GM21360 (cell line): ENCODE data around the gene PPARG.
"Not testable (repeated sequence)": the region's sequence is repeated elsewhere in the genome, so short reads cannot be mapped to it uniquely, and the experiment has no call there.

Source experiments
- ATAC-seq: cut with Tn5 transposase; IDR thresholded peaks from one replicate; pipeline ENCODE4 v1.9.1; 2021; ENCODE audit warnings: mild to moderate bottlenecking, moderate library complexity; ENCODE audit not compliant: unreplicated experiment

PPARG gene

DNA sequence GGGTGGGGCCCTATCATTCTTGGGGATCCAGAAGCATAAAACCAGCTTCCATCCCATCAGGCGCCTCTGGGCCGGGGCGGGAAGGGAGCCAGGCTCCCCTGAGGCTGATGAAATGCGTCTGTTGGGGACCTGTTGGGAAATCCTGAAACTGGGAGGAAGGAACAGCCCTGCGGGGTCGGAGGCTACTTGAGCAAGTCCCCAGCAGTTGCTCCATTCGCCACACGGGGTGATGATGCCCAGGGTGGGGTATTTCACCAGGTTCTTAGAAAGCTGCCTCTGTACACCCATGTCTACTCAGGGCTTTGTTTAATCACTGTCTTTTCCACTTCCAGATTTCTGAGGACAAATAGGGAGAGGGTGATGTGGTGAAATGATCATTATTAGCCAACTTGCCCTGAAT lies 170.0 kb downstream of the PPARG start:
- no peak for ATAC-seq

DNA sequence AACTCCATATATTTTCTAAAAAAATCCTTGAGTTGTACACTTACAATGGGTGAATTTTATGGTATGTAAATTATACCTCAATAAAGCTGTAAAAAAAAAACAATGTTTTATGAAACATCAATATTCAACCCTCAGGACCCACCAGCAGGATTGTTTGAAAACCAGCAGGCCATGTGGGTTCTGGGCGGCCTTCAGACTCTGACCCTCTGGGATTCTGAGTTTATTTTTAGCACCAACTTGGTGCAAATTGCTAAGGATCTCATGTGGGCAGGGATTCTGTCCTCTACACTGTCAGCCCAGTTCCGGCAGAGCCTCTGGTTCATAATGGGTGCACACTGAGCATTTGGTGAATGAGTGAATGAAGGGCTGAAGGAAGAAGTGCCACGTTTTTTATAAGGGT lies 171.3 kb downstream of the PPARG start:
- ATAC-seq: no peak

DNA sequence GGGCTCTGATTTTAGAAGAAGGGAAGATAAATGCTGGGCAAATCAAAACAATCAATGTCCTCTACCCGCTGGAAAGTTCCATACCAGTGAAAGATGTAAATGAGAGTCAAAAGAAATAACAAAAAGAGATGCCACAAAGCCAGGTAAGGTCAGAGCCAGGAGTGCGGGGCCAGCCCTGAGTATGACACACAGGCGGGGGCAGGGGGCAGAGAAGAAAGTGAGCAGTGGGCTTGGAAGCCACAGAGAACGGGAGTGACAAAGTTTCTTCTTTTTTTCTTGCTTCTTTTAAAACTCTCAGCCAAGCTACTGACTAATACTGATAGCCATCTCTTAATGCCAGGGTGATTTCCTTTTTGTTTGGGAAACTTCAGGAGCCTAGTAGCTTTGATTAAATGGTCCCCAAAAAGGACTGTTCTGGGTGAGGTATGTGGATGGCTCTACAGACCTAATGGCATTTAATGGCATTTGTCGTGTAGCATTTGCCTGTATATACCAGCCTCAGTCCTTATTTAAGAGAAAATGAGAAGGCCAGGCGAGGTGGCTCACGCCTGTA lies 172.3 kb downstream of the PPARG start:
- ATAC-seq: no peak

DNA sequence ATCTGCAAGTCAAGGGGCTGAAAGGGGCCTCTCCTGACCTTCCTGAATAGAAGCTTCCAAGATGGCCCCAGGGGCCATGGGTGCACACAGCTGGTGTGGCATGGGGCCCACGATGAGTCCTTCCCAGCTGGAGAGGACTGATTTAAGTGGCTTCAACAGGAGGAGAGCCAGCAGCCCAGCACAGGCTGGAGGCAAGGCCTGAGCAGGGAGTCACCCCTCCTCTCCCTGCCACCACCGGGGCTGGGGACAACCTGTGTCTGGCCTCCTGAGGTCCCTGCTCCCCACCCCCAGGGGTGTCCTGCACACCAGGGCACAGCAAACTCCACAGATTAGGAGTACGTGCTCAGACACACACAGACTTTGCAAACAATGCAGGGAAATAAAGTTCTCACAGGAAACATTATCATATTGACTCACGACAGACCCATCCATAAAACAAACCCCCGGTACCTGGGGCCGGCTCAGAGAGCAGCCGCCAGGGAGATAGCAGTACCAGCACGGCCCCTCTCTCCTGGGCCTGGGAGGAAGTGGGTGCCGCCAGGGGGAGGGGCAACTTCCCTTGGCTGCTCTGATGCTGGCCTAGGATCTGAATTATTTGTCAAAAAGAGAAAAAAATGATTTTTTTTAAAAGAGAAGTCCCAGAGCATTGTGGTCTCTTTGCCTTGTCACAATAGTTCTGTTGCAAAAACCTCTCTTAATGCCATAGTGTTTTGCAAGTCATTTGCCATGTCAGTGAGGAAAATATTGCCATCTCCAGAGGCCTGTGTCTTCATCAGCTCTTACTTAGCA lies 173.5 kb downstream of the PPARG start:
- no peak for ATAC-seq

DNA sequence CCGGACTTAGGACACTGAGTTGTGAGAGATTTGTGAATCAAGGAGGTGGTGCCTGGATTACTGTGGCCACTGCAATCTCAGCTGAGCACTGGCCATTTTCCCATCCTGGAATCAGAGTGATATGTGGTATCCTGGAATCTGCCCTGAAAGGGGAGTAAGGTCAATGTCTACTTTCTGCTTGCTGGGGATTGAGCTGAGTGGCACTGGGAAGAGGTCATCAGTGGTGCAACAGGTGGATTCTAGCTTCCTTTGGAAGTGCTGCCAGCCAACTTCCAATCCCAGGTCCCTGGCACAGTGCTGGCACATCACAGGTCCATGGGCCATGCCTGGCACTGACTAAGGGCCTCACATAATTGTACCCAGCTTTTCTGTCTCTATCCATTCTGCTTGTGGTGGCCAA lies 174.8 kb downstream of the PPARG start:
- ATAC-seq: no peak

DNA sequence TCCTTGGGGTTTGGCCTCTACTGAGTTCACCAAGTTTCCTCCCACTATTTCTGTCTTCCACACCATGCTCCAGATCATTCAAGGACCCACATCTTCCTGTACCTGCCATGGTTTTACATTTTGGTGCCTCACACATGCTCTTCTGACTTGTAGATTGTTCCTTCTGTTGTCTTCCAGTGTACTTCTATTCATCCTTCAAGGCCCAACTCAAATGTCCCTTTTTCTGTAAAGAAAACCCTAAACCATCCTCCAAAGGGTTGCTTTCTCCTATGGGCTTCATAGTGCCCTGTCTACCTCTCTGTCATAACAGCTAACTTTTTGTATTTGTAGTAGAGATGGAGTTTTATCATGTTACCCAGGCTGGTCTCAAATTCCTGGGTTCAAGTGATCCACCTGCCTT lies 175.3 kb downstream of the PPARG start:
- no peak for ATAC-seq

DNA sequence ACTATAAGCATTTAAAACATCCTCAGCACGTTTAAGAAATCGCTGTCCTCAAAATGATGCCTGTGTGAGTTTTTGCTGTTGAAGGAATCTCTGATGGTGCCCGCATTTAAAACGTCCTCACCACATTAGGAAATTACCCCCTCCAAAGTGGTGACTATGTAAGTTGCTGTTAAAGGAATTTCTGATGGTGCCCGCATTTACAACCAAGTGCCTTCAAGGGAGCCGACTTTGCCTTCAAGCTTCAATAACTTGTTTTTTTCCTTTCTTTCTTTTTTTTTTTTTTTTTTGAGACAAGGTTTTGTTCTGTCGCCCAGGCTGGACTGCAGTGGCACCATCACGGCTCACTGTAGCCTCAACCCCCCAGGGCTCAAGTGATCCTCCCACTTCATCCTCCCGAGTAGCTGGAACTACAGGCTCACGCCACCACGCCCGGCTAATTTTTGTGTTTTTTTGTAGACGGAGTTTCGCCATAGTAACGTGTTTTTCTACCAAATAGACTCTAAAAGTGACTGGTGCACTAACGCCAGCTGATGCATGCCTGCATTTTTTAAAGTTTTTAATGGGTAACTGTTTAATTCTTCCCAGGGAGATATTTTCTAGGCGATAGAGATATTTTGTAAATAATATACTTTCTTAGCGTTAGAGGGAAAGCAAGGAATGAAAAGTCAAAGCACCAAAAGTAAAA lies 176.4 kb downstream of the PPARG start:
- ATAC-seq: no peak

DNA sequence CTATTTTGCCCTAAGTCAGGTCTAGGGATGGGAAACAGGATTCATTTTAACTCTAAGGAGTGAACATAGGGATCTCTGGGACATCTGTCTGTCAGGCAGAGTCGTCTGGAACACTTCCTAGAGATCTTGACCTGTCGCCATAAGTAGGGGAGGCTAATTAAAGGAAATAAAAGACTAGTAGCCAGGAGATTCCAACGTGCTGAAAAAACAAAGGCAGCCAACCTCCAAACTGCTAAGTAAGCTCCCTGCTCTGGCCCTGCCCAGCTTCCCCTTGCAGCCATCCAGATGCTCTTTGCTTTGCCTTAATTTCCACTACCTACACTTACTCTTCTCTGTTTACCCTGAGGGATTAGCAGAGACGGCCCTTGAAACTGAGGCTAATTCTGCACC lies 177.0 kb downstream of the PPARG start:
- ATAC-seq: no peak

DNA sequence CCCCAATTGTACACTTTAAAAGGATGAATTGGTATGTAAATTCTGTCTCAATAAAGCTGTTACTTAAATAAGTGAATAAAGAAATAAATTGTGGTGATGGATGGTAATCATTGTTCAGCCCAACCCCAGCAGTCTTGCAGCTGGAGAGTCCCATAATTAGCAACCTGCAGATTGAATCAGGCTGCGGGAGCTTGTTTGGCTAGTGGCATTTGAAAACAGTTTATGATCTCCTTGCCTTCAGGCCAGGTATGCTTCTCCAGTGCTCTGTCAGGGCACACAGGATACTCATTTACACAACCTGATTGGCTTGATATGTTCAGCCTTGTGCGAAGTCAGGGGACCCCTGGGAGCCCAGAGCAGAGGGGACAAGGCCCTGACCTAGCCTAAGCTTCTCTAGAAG lies 178.9 kb downstream of the PPARG start:
- no peak for ATAC-seq

DNA sequence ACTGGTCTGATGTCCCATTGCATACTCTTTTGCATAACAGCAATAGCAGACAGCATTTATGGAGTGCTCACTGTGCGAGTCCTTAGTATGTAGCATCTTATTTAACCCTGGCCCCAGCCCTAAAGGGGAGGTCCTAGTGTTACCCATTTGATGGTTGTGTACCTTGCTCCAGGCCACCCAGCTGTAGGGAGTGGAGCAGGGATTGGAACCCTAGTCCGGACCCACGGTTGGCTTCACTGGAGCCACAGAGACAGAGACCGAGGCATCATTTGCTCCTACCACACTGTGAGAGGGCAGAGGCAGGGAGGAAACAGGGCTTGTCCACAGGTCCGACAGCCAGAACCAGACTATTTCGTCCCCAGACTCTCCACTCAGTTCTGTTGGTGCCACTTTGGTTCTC lies 179.4 kb downstream of the PPARG start:
- no peak for ATAC-seq

DNA sequence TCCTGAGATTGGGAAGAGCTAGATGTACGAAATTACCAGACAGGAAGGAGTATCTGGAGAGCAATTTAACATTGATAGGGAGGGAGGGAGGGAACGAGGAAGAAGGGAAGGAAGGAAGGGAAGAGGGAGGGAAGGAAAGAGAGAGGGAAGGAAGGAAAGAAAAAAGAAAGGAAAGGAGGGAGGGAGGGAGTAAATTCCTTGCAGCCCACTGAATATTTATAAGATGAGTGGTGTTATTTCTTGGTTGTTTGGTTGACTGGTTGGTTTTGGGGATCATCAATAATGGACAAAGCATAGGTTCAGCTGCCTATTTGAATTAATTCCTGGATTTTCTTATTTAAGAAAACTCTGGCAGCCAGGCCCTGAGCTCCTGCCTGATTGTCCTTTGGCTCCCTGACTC lies 179.9 kb downstream of the PPARG start:
- no peak for ATAC-seq

DNA sequence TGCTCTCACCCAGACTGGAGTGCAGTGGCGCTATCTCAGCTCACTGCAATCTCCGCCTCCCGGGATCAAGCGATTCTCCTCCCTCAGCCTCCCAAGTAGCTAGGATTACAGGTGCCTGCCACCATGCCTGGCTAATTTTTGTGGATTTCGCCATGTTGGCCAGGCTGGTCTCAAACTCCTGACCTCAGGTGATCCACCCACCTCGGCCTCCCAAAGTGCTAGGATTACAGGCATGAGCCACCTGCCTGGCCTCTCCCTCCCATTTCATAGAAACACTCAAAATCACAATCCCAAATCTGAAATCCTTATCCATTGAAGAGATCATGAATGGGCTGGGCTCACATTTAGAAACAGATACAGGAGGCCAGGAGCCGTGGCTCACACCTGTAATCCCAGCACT lies 180.4 kb downstream of the PPARG start:
- not testable (repeated sequence) for ATAC-seq

DNA sequence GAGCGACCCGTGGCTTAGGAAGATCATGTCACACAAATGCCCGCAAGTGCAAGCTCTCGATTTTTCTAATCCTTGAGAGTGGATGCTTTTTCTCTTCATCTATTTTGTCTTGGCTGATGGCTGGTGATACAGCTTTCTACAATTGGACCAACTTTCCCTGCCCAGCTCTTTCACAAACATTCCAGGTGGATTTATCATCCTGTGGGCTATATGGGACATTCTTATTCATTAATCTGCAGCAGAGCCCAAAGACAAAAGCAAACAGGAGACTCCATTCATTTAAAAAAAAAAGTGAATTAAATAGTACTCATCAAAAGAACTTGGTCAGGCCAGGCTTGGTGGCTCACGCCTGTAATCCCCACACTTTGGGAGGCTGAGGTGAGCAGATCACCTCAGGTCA lies 181.2 kb downstream of the PPARG start:
- no peak for ATAC-seq

DNA sequence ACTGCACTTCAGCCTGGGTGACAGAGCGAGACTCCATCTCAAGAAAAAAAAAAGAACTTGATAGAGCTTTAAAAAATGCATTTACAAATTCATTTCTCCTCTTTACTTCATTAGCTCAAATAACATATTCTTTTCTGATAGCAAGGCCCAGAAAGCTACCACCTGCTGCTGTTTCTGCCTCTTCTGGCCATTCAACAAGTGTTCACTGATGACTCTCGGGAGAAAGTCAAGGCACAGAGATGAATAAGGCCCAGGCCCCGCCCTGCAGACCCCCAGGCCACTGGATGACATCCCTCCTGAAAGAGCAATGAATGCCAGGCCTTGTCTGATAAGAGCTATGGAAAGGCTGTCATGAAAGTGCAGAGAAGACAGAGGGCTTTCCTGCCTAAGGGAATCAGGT lies 181.8 kb downstream of the PPARG start:
- no peak for ATAC-seq

DNA sequence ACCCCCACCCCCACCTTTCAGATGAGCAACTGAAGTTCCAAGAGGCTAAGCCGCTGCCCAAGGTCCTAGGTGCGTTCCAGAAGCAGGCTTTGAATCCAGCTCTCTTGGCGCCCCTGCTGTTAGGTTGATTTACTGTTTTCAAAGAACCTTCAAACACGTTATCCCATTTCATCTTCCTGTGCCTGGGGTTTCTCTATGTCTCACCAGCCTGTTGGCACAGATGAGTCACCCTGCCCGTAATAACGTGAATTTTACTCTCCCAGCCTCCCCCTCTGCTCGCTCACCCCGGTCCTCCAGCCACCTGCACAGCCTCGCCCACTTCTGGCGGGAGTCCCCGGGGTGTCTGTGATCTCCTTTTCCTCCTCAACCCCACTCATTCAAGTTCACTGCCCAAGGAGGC lies 182.4 kb downstream of the PPARG start:
- no peak for ATAC-seq

DNA sequence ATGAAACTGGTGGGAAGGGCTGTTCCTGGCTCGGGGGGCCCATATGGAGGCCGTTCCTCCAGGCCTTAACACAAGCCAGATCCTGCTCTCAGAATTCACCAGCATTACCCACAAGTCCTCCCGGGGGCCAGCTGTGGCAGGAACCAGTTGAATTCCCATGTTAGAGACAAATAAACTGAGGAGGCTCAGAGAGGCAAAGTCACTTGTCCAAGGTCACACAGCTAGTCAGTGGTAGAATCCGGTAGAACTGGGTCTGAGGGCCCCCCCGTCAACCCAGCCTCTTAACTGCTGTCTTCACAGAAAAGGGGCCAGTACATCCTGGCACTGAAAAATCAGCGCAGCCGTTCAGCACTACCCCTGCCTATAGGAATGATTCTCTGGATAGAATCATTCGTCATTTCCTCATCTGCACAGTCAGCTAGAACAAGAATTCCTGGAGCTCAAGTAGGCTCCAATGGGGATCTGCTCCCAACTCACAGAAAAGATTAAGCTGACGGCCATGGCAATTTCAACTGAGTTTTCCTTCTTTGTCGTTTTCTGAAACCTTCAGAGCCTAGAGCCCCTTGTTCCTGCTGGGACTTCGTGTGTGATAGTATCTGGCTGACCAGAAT lies 183.2 kb downstream of the PPARG start:
- ATAC-seq: no peak

DNA sequence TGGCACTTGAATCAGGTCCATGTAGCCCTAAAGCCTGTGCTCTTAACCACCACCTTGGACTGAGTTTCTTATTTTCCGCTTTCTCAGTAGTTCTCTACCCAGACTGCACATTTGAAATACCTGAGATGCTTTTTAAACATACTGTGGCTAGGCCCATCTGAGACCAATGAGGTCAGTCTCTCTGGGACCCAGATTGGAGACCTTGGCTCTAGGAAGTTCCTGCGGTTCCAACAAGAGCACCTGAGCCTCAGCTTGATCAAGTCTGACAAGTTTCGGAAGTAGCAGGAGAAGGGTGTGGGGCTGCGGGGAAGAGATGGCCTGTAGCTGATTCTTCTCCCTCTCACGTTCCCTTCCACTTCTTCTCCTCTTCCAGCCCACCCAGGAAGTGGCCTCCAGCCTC lies 183.9 kb downstream of the PPARG start:
- ATAC-seq: no peak

DNA sequence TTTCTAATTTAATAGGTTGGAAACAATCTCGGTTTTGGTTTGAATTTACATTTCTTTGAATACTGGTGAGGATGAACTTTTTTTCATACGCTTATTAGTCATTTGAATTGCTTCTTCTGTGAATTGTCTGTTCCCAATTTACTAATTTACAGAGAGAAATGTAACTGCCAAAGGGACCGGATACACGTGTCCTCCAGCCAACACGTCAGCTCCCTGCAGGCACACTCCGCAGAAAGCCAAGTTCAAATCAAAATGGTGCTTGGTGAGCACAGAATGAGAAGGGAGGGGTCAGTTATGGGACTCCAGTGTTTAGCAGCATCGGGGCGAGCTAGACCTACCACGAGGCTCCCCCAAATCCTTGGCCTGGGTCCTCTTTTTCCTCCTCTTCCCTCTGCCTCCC lies 184.6 kb downstream of the PPARG start:
- ATAC-seq: no peak

DNA sequence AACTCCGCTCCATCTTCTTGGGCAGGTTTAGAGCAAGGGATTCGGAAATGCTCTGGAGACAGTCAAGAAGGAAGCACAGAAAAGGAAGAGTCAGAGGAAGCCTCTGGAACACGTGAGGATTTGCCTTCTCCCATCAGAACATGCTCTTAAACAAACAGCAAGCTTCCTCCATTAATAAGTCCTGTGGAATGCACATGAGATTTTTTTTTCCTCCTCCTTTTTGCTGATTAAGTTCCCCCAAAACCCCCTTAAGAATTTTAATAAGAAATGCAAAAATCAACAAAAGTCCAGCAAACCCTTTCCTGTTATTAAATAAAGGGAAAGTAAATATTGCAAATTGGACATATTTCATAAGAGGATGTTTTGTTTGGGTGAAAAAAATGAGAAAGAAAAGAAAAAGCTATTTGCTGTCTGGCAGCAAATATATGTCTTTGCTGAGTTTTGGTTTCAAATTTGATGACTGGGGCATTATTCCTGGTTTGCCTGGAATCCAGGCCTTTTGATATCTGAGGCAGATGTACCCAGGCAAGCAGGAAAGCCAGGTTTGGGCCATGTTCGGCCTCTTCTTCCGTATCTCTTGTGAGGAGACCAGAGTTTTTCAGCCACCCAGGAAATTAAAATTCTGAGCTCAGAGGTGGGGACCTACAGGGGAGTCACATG lies 187.5 kb downstream of the PPARG start:
- no peak for ATAC-seq

DNA sequence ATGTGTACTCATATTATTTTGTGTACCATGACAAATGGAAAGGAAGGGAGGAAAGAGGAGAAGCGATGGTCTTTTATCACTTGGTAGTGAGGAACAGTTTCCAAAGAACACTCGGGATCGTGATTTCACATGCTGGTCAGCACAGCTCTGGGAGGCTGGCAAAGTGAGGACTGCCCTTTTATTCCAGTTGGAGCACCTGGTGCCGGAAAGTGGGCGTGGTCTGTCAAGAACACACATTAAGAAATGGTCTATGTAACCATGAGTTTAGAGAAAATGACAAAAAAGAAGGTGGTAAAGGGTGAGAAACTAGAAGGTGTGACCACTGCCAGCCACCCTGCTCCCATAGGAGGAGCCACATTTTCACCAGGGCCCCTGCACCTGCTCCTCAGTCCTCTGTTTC lies 188.4 kb downstream of the PPARG start:
- no peak for ATAC-seq

DNA sequence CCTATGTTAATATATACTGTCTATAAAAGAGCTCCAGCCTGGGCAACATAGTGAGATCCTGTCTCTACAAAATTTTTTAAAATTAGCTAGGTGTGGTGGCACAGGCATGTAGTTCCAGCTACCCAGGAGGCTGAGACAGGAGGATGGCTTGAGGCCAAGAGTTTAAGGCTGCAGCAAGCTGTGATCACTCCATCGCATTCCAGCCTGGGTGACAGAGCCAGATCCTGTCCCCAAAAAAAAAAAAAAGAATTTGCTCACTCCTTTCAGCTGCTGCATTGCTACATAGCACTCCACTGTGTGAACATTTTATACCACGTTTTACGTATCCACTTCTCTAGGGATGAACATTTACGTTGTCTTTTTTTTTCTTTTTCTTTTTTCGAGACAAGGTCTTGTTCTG lies 189.5 kb downstream of the PPARG start:
- ATAC-seq: no peak
